HEK293 (cell line): ENCODE results near the gene HES5.

Experiments used
- CTCF ChIA-PET: fragments of 350-600 bp; formaldehyde crosslinking; extraction: SDS; loops from one replicate; lab custom pipeline; 2021; ENCODE audit warnings: antibody characterized with exemption; lab: Yijun Ruan, JAX
- POLR2A ChIA-PET: fragments of 300-600 bp; formaldehyde crosslinking; extraction: SDS; loops from one replicate; lab custom pipeline; 2020; ENCODE audit warnings: antibody characterized with exemption, inconsistent platforms; lab: Yijun Ruan, JAX
- H3K27ac ChIP-seq: fragments of 200-500 bp; sonication (Bioruptor generic); 2 replicates; pipeline ENCODE4 v1.5.1; 2014; ENCODE audit warnings: low read depth, low read length, control low read depth, inconsistent platforms; ENCODE audit errors: extremely low read depth
- H3K36me3 ChIP-seq, 2 experiments: fragments of 200-500 bp in 1 of 2; sonication (Bioruptor generic) in 1 of 2; 1 replicate in 1 of 2; 2 replicates in 1 of 2; pipeline ENCODE4 v1.5.1; 2014 to 2017; ENCODE audit warnings: inconsistent platforms in 2 of 2, low read length in 2 of 2; ENCODE audit not compliant: control insufficient read depth in 2 of 2, insufficient read depth in 1 of 2
- H3K4me1 ChIP-seq: fragments of 200-500 bp; sonication (Bioruptor generic); 2 replicates; pipeline ENCODE4 v1.5.1; 2014; ENCODE audit warnings: mild to moderate bottlenecking, low read length, inconsistent platforms; ENCODE audit not compliant: control insufficient read depth, insufficient read depth
- H3K4me3 ChIP-seq: 2 replicates; pipeline ENCODE4 v1.5.1; 2011; ENCODE audit warnings: low read depth, mild to moderate bottlenecking, control low read depth, low read length, moderate library complexity
- H3K9me3 ChIP-seq: fragments of 200-500 bp; sonication (Bioruptor generic); 2 replicates; pipeline ENCODE4 v1.5.1; 2014; ENCODE audit warnings: low read depth, low read length, inconsistent platforms; ENCODE audit not compliant: control insufficient read depth, insufficient read depth
- EGR2 ChIP-seq: fragments of 450-650 bp; formaldehyde crosslinking; IDR thresholded peaks from 2 replicates; pipeline ENCODE4 v1.5.1; 2016; ENCODE audit warnings: low read depth, missing biosample characterization, missing genetic modification characterization
- FEZF1 ChIP-seq: fragments of 450-650 bp; formaldehyde crosslinking; IDR thresholded peaks from 2 replicates; pipeline ENCODE4 v1.5.1; 2016; ENCODE audit warnings: missing biosample characterization, missing genetic modification characterization
- KLF1 ChIP-seq: fragments of 450-650 bp; formaldehyde crosslinking; IDR thresholded peaks from 2 replicates; pipeline ENCODE4 v1.5.1; 2016; ENCODE audit warnings: missing biosample characterization, missing genetic modification characterization
- KLF8 ChIP-seq: fragments of 450-650 bp; formaldehyde crosslinking; IDR thresholded peaks from 2 replicates; pipeline ENCODE4 v1.5.1; 2016; ENCODE audit warnings: missing biosample characterization, missing genetic modification characterization
- KLF9 ChIP-seq: fragments of 450-650 bp; formaldehyde crosslinking; IDR thresholded peaks from 2 replicates; pipeline ENCODE4 v1.5.1; 2016; ENCODE audit warnings: missing biosample characterization, missing genetic modification characterization, low read depth
- MEIS1 ChIP-seq: sonication (generic); formaldehyde crosslinking; IDR thresholded peaks from 2 replicates; pipeline ENCODE4 v1.8.1; 2022; ENCODE audit warnings: missing genetic modification reagents, mild to moderate bottlenecking, borderline replicate concordance
- SP2 ChIP-seq: fragments of 450-650 bp; formaldehyde crosslinking; IDR thresholded peaks from 2 replicates; pipeline ENCODE4 v1.5.1; 2016; ENCODE audit warnings: missing biosample characterization, missing genetic modification characterization
- SP3 ChIP-seq: fragments of 450-650 bp; formaldehyde crosslinking; IDR thresholded peaks from 2 replicates; pipeline ENCODE4 v1.5.1; 2016; ENCODE audit warnings: missing biosample characterization, missing genetic modification characterization
- ZBTB44 ChIP-seq: fragments of 450-650 bp; IDR thresholded peaks from 2 replicates; pipeline ENCODE4 v1.5.1; 2018; ENCODE audit warnings: missing biosample characterization, mild to moderate bottlenecking, missing genetic modification characterization
- ZBTB8A ChIP-seq: fragments of 450-650 bp; formaldehyde crosslinking; IDR thresholded peaks from 2 replicates; pipeline ENCODE4 v1.5.1; 2016; ENCODE audit warnings: missing biosample characterization, missing genetic modification characterization
- ZFHX2 ChIP-seq: fragments of 450-650 bp; formaldehyde crosslinking; conservative IDR thresholded peaks from 2 replicates; pipeline ENCODE4 v1.5.1; 2016; ENCODE audit warnings: missing biosample characterization, missing genetic modification characterization
- ZNF121 ChIP-seq: fragments of 450-650 bp; formaldehyde crosslinking; IDR thresholded peaks from 2 replicates; pipeline ENCODE4 v1.5.1; 2016; ENCODE audit warnings: missing biosample characterization, missing genetic modification characterization
- ZNF239 ChIP-seq: fragments of 450-650 bp; formaldehyde crosslinking; IDR thresholded peaks from 2 replicates; pipeline ENCODE4 v1.5.1; 2016; ENCODE audit warnings: missing biosample characterization, missing genetic modification characterization
- ZNF266 ChIP-seq: fragments of 450-650 bp; formaldehyde crosslinking; IDR thresholded peaks from 2 replicates; pipeline ENCODE4 v1.5.1; 2016; ENCODE audit warnings: missing biosample characterization, missing genetic modification characterization, low read depth
- ZNF341 ChIP-seq: fragments of 450-650 bp; formaldehyde crosslinking; IDR thresholded peaks from 2 replicates; pipeline ENCODE4; 2016; ENCODE audit warnings: low read depth, missing biosample characterization, missing genetic modification characterization
- ZNF488 ChIP-seq: fragments of 450-650 bp; formaldehyde crosslinking; IDR thresholded peaks from 2 replicates; pipeline ENCODE4 v1.5.1; 2016; ENCODE audit warnings: missing biosample characterization, missing genetic modification characterization
- ZNF501 ChIP-seq: fragments of 450-650 bp; formaldehyde crosslinking; IDR thresholded peaks from 2 replicates; pipeline ENCODE4 v1.5.1; 2016; ENCODE audit warnings: missing biosample characterization, missing genetic modification characterization
- ZNF530 ChIP-seq: fragments of 450-650 bp; formaldehyde crosslinking; IDR thresholded peaks from 2 replicates; pipeline ENCODE4 v1.5.1; 2016; ENCODE audit warnings: low read depth, missing biosample characterization, missing genetic modification characterization
- ZNF645 ChIP-seq: fragments of 450-650 bp; formaldehyde crosslinking; IDR thresholded peaks from 2 replicates; pipeline ENCODE4; 2016; ENCODE audit warnings: missing biosample characterization, missing genetic modification characterization
- ZNF704 ChIP-seq: fragments of 450-650 bp; formaldehyde crosslinking; IDR thresholded peaks from 2 replicates; pipeline ENCODE4 v1.5.1; 2016; ENCODE audit warnings: missing biosample characterization, missing genetic modification characterization
- TF ChIP-seq, protein P1 (sequence below): fragments of 450-650 bp; formaldehyde crosslinking; IDR thresholded peaks from 2 replicates; pipeline ENCODE4 v1.5.1; 2016; ENCODE audit warnings: missing biosample characterization, missing genetic modification characterization
- TF ChIP-seq, protein P2 (sequence below): fragments of 450-650 bp; formaldehyde crosslinking; IDR thresholded peaks from 2 replicates; pipeline ENCODE4 v1.5.1; 2016; ENCODE audit warnings: missing biosample characterization, missing genetic modification characterization, borderline replicate concordance
- TF ChIP-seq, protein P3 (sequence below): fragments of 450-650 bp; formaldehyde crosslinking; IDR thresholded peaks from 2 replicates; pipeline ENCODE4 v1.5.1; 2017; ENCODE audit warnings: missing biosample characterization, missing genetic modification characterization
- TF ChIP-seq, protein P4 (sequence below): fragments of 450-650 bp; formaldehyde crosslinking; IDR thresholded peaks from 2 replicates; pipeline ENCODE4 v1.5.0; 2017; ENCODE audit warnings: missing biosample characterization, missing genetic modification characterization, borderline replicate concordance

HES5 gene

DNA sequence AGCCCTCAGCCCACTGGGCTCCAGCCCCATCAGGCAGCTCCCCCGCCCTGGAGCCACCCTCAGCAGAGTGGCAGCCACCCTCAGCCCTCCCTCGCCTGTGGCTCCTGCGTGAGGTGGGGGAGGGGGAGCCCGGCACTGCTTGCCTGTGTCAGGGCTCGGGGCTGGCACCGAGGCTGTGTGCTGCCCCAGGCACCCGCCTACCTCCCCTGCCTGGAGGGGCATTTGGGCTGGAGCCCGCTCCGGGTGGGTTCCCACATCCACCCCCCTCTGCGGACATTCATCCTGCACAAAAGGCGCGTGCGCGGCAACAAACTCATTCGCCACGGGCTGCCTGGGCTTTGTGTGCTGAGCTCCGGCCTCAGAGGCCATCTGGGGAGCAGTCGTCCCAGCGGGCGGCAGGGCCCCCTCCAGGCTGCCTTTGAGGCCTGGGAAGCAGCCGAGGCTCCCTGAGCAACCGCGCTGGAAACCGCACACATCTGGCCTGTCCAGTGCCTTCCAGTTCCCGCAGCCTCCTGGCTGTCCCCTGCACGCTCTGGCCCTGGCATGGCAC is 13.6 kb upstream of the HES5 start:
- H3K36me3 ChIP-seq: no peaks in the 10 kb centered on the region
- H3K27ac ChIP-seq: no peak overlapping the region
- POLR2A ChIA-PET: interaction anchor here (0.5 to 1.4 kb wide), 3 partner anchors 9 to 100 kb away, joined by 3 to 8 read pairs (median 4); partner anchors contain the start of gene PANK4
- H3K4me1 ChIP-seq: peaks cover 6% of the 10 kb centered on the region
- no peaks in the 10 kb centered on the region for H3K9me3 ChIP-seq
- no peak overlapping the region for H3K4me3 ChIP-seq
- CTCF ChIA-PET: no interaction called here
- TF ChIP-seq ZNF645 (tag by site-specific recombination) (no peak), EGR2 (tag by site-specific recombination) (peak; percentile 58), SP2 (tag by site-specific recombination) (peak; percentile 23; the same call in 1 of the 2 replicates), ZBTB8A (tag by site-specific recombination) (peak; percentile 55; the same call in 1 of the 2 replicates), KLF1 (tag by site-specific recombination) (peak; percentile 63), FEZF1 (tag by site-specific recombination) (no peak), SP3 (tag by site-specific recombination) (no peak), ZNF530 (no peak), ZNF501 (tag by site-specific recombination) (no peak), ZFHX2 (peak; percentile 65), ZNF266 (no peak), MEIS1 (CRISPR knock-in tag) (no peak), KLF9 (tag by site-specific recombination) (no peak), KLF8 (tag by site-specific recombination) (0 out of 2 replicates have a peak, but pooled peaks have one; percentile 14), ZNF704 (no peak), ZNF341 (tag by site-specific recombination) (peak; percentile 40; the same call in 1 of the 2 replicates), ZNF239 (tag by site-specific recombination) (no peak), ZNF488 (tag by site-specific recombination) (no peak), ZNF121 (tag by site-specific recombination) (no peak), ZBTB44 (no peak)
- TF ChIP-seq, protein P1, sequence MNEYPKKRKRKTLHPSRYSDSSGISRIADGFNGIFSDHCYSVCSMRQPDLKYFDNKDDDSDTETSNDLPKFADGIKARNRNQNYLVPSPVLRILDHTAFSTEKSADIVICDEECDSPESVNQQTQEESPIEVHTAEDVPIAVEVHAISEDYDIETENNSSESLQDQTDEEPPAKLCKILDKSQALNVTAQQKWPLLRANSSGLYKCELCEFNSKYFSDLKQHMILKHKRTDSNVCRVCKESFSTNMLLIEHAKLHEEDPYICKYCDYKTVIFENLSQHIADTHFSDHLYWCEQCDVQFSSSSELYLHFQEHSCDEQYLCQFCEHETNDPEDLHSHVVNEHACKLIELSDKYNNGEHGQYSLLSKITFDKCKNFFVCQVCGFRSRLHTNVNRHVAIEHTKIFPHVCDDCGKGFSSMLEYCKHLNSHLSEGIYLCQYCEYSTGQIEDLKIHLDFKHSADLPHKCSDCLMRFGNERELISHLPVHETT: no peak
- TF ChIP-seq, protein P2, sequence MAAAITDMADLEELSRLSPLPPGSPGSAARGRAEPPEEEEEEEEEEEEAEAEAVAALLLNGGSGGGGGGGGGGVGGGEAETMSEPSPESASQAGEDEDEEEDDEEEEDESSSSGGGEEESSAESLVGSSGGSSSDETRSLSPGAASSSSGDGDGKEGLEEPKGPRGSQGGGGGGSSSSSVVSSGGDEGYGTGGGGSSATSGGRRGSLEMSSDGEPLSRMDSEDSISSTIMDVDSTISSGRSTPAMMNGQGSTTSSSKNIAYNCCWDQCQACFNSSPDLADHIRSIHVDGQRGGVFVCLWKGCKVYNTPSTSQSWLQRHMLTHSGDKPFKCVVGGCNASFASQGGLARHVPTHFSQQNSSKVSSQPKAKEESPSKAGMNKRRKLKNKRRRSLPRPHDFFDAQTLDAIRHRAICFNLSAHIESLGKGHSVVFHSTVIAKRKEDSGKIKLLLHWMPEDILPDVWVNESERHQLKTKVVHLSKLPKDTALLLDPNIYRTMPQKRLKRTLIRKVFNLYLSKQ (tag by site-specific recombination): no peak
- TF ChIP-seq, protein P3, sequence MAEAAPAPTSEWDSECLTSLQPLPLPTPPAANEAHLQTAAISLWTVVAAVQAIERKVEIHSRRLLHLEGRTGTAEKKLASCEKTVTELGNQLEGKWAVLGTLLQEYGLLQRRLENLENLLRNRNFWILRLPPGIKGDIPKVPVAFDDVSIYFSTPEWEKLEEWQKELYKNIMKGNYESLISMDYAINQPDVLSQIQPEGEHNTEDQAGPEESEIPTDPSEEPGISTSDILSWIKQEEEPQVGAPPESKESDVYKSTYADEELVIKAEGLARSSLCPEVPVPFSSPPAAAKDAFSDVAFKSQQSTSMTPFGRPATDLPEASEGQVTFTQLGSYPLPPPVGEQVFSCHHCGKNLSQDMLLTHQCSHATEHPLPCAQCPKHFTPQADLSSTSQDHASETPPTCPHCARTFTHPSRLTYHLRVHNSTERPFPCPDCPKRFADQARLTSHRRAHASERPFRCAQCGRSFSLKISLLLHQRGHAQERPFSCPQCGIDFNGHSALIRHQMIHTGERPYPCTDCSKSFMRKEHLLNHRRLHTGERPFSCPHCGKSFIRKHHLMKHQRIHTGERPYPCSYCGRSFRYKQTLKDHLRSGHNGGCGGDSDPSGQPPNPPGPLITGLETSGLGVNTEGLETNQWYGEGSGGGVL (tag by site-specific recombination): 0 out of 2 replicates have a peak, but pooled peaks have one; percentile 23
- TF ChIP-seq, protein P4, sequence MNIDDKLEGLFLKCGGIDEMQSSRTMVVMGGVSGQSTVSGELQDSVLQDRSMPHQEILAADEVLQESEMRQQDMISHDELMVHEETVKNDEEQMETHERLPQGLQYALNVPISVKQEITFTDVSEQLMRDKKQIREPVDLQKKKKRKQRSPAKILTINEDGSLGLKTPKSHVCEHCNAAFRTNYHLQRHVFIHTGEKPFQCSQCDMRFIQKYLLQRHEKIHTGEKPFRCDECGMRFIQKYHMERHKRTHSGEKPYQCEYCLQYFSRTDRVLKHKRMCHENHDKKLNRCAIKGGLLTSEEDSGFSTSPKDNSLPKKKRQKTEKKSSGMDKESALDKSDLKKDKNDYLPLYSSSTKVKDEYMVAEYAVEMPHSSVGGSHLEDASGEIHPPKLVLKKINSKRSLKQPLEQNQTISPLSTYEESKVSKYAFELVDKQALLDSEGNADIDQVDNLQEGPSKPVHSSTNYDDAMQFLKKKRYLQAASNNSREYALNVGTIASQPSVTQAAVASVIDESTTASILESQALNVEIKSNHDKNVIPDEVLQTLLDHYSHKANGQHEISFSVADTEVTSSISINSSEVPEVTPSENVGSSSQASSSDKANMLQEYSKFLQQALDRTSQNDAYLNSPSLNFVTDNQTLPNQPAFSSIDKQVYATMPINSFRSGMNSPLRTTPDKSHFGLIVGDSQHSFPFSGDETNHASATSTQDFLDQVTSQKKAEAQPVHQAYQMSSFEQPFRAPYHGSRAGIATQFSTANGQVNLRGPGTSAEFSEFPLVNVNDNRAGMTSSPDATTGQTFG (tag by site-specific recombination): no peak
